A549 (cell line): ENCODE results near the gene PARP9.

Source experiments
- CEBPB ChIP-seq, 2 experiments: fragments of >200 bp in 1 of 2; sonication (Bioruptor Twin) in 1 of 2; formaldehyde crosslinking in 1 of 2; IDR thresholded peaks; 2 replicates each; pipeline ENCODE4 v1.6.1; 2012 to 2016
- JUN ChIP-seq, 2 experiments: fragments of >200 bp; sonication (Bioruptor Twin); formaldehyde crosslinking; IDR thresholded peaks; 2 replicates in 1 of 2; 3 replicates in 1 of 2; pipeline ENCODE4 v1.6.1; 2016 to 2017
- MAZ ChIP-seq: fragments of 150-350 bp; IDR thresholded peaks from 2 replicates; pipeline ENCODE4 v1.6.1; 2014; ENCODE audit warnings: antibody characterized with exemption, low read depth, low read length, borderline replicate concordance
- POLR2A ChIP-seq: IDR thresholded peaks from 2 replicates; pipeline ENCODE4 v1.6.1; 2012; ENCODE audit warnings: mild to moderate bottlenecking, low read length
- RNF2 ChIP-seq: fragments of 200-600 bp; sonication (generic); IDR thresholded peaks from 2 replicates; pipeline ENCODE4 v1.6.1; 2016; ENCODE audit warnings: low read depth, mild to moderate bottlenecking, antibody characterized with exemption, moderate library complexity, borderline replicate concordance
- TF ChIP-seq, protein P1 (sequence below): fragments of >200 bp; sonication (Bioruptor Twin); formaldehyde crosslinking; IDR thresholded peaks from 3 replicates; pipeline ENCODE4 v1.5.1; 2016

DNA sequence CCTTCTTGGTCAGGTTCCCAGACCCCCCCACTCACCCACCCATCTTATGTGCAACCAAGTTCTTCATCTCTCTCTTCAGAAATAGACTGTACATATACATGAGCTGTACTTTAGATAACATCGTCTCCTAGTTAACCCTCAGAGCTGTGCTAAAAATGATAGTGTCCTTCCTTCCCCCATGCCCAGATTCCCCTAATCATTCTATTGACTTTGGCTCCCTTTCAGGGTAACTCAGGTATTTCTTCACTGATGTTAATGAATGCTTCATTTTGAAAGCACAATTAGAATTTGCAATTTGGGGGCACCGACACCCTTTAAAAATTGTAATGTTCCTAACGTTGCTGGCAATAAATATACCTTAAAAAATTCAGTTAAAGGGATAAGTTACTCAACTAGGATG is 10.9 kb downstream of the PARP9 start:
- TF ChIP-seq, protein P1, sequence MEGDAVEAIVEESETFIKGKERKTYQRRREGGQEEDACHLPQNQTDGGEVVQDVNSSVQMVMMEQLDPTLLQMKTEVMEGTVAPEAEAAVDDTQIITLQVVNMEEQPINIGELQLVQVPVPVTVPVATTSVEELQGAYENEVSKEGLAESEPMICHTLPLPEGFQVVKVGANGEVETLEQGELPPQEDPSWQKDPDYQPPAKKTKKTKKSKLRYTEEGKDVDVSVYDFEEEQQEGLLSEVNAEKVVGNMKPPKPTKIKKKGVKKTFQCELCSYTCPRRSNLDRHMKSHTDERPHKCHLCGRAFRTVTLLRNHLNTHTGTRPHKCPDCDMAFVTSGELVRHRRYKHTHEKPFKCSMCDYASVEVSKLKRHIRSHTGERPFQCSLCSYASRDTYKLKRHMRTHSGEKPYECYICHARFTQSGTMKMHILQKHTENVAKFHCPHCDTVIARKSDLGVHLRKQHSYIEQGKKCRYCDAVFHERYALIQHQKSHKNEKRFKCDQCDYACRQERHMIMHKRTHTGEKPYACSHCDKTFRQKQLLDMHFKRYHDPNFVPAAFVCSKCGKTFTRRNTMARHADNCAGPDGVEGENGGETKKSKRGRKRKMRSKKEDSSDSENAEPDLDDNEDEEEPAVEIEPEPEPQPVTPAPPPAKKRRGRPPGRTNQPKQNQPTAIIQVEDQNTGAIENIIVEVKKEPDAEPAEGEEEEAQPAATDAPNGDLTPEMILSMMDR: no peak
- TF ChIP-seq MAZ (no peak), POLR2A (no peak), JUN (IDR thresholded peaks at IDR 0.05) (no peak), CEBPB (IDR thresholded peaks at IDR 0.05) (no peak), RNF2 (no peak)
